Nucleus accumbens (tissue), 56 donors: Measurements from ENCODE around the gene MDK.

Experiments used
- DNase-seq, 56 donors: peaks; one replicate each; lab custom pipeline; 2025; lab: John Stamatoyannopoulos, UW

The MDK gene

DNA sequence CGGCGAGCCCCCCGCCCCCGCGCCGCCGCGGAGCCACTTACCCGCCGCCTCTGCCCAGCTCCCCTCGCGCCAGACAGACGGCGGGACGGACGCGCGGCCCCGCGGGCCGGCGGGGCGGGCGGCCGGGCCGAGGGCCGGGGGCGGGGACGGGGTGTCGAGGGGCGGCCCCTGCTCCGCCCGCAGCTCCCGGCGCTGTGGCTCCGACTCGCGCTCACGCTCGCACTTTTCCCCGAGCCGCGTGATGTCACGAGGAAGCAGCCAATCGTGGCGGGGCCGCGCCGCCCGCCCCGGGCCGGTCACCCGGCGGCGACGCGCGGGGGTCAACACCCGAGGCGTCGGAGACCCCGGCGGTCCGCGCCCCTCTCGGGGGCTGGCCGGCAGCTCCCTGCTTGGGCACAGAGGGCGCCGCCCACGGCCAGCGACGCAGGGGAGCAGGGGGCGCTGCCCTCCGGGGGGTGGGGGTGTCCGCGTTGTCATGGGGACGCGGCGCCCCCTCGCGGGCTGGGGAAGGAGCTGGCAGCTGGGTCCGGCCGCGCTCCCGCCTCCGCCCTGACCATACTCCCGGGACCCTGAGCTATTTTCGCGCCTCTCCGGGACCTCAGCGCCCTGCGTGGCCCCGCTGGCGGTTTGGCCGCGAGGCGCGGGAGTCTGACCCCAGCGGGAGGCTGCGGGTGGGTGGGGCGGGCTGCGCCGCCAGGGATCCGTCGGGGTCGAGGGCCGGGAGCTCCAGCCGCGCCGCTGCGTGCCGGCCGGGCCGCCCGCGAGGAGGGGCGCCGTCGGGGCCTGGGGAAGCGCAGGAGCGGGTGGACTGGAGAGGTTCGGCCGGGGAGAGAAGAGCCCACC lies 10.3 kb downstream of the MDK start, which contains the start of gene CHRM4:
Gene CHRM4, minus strand, starts transcription at position 199 of the 843 bp plus-strand sequence. CDS start 5,219 bp downstream, outside the sequence.
- DNase-seq: peak in 25 of 56 donors; percentile 18 to 69 (median 37)

DNA sequence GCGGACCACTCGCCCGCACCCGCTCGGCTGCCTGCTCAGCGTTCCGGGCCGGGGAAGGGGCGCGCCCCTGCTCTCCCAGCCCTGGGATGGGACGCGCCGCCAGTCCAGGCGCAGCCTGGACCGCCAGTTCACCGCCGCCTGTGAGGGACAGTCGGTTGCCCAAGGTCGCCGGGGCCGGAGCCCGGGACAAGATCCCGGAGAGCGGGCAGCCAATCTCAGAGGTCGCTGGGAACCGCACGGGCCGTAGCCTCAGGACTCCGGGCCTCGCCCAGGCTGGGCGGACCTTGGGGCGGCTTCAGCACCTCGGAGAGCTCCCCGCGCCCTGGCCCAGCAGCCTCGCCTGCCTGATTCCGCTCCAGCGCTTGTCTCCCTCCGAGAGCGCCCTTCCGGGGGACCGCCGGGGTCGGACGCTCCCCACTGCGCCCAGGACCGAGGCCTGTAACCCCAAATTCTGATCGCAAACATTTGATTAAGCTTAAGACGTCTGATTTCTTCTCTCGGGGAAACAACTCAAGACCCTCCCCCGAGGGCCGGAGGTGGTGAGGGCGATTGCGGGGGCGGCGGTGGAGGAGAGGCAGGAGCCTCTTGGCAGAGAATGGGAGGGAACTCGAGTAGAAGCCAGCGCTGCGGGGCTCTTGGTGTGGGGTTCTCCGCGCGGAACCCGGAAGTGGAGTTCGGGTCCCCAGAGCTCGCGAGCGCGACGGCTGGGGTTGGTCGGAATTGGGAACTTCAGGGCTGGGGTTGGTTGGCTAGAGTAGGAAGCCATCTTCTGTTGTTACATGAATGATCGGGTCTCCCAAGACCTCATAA lies 11.2 kb downstream of the MDK start:
- DNase-seq: peak in 47 of 56 donors; percentile 9 to 77 (median 50)

DNA sequence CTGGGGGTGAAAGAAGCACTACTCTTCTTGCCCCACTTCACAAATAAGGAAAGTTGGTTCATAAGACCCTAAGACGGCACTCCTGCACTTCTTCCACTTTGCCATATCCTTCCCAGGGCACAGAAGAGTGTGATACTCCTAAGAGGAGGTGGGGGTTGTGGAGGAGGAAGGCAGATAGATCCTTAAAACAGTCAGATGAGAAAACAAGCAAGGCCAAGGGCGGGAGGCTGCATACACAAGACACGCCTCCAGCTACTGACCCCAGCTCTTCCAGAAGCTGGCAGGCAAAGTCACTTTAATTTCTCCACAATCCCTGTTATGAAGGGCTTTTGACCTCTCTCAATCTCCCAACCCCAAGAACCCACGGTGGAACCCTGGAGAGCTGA lies 11.8 kb downstream of the MDK start:
- no peak for DNase-seq

DNA sequence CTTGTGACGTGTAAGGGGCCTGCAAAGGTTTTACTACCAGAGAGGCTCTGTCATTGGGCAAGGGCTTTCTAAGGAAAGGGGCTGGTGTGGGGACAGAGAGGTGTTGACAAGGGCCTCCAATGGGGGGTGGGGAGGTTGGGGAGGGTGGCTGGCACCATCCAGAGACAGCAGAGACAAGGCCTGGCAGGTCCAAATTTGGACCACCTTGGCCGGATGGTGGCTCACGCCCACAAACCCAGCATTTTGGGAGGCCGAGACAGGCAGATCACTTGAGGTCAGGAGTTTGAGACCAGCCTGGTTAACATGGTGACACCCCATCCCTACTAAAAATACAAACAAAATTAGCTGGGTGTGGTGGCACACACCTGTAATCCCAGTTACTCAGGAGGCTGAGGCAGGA lies 12.3 kb downstream of the MDK start:
- DNase-seq: no peak

DNA sequence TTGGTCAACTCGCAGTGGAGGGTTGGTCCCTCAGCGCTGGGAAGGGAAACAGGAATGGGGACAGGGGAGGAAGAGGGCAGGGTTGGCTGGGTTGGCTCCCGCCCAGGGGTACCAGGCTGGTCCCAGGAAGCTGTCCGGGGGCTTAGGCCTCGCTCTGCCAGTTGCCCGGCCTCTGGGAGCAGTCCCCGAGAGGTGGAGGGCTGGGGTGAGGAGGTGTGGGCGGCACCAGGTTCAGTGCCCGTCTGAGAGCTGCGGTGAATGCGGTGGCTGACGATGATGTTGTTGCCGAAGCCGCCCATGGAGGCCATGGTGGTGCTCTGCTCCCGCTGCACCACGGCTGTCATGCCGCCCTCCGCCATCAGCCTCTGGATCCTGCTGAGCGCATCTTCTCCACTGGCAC lies 16.1 kb downstream of the MDK start:
- DNase-seq: no peak

DNA sequence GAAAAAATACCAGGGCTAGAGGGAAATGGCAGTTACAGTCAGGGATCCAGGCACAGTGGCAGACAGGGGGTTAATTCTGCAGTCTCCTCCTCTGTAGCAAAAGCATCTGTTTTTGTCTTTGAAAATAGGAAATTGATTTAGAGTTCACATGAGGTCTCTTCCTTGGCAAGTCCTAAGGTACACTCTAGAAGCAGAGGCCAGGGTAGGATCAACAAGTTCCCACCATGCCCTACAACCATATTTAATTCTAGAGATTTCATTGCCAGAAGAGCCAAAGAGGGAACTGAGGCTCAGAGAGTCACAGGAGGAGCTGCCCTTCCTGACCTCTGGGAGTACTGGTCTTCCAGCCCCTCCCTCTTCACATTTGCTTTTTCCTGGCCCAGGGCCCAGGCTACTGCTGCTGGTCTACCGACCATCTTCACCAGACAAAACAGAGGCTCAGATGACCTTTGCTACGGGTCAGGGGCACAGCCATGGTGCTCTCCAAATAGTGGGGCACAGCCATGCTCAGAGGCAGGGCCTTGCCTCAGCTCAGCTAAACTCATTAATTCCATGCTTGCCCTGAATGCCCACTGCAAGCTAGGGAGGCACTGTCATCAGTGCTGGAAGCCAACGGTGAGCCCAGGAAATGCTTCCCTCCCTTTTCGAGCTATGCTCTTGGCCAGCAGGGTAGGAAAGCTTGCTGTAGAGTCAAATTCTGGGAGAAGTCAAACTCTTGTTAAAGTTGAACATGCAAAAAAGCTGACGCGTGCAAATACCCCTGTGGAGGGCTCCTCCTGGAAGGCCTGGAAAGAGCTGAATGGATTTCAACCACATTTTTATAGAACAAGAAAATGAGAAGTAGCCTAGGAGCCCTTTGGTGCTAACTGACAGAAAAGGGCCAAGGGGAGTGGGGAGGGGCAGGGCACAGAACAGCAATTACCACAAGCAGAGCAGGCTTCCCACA lies 21.8 kb downstream of the MDK start:
- DNase-seq: no peak

DNA sequence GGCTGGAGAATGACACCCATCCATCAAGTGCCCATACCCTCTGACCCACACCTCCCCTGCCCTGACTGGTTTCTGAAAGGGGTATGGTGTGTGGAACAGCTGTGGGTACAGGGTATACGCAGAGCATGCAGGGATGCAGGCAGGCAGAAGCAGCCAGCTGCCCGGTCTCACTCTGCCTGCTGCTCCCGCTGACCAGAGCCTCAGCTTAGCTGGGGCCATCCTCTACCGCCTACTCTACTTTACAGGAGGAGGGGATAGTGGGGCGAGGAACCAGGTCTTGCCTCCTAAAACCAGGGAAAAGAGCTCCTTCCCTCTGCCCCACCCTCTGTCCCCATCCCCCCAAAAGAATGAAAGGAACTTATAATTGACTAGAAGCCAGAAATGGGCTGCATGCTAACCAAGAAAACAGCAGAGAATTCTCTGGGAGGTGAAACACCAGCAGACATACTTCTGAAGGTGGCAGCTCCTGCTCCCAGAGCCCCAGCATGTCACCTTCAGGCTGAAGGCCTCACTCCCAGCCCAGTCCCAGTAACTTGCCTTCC lies 23.1 kb downstream of the MDK start:
- DNase-seq: no peak

DNA sequence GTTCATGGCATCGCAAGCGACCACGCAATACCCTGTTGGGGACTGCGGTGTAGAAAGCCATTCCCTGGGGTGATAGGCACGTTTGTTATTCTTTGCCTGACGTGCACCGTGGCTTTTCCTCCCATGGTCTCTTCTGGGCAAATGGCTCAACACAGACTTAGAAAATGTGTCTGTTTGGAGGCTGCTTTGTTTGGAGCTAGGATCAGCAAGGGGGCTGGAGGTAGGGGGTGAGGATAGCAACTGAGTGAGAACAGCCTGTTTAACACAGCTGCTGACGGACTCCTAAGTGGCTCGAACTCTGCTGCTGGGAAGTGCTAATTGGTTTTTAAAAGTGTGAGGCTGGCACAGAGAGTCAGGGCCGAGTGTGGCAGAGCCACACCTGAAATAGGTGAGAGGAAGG lies 26.2 kb downstream of the MDK start:
- no peak for DNase-seq

DNA sequence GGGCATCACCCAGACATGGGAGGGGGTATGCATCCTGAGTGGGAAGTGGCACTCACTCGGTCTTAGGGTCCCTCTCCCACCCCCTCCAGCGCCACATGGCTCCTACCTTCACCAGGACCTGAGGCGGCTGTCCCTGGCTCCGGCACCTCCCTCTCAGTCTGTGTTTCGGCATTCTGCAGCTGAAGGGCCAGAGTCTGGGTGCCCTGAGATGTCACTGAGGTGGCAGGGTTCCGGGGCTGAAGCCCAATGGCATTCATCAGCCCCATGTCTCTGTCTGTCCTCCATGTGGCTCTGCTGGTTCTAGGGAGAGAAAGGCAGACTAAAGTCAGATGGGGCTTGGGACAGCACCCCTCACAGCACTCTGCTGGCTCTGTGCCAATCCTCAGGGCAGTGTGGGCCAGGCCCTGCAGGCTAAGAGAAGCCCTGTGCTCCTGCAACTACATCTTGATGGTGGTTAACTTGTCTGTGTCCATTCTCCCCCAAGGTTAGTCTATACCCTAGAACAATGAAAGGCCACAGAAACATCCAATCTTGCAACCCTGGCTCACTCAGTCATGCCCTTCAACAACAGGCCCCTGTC lies 27.0 kb downstream of the MDK start:
- no peak for DNase-seq

DNA sequence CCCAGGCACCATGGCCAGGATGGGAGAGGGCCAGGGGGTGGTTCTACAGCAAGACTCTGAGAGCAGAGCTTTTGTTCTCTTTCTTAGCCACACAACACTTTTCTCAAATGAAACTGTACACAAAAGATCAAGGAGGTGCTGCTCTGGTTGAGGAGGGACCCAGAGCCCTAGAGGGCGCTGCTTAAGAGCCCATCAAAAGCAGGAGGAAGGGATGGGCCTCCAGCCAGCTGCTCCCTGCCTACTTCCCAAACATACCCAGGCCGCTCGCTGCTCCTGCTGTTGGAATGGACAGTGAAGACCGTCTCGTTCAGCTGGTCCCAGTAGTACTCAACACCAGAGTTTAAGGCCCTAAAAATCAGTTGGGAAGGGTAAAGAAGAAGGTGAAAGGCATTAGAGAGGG lies 28.6 kb downstream of the MDK start:
- peak in 1 of 56 donors; percentile 17 for DNase-seq

DNA sequence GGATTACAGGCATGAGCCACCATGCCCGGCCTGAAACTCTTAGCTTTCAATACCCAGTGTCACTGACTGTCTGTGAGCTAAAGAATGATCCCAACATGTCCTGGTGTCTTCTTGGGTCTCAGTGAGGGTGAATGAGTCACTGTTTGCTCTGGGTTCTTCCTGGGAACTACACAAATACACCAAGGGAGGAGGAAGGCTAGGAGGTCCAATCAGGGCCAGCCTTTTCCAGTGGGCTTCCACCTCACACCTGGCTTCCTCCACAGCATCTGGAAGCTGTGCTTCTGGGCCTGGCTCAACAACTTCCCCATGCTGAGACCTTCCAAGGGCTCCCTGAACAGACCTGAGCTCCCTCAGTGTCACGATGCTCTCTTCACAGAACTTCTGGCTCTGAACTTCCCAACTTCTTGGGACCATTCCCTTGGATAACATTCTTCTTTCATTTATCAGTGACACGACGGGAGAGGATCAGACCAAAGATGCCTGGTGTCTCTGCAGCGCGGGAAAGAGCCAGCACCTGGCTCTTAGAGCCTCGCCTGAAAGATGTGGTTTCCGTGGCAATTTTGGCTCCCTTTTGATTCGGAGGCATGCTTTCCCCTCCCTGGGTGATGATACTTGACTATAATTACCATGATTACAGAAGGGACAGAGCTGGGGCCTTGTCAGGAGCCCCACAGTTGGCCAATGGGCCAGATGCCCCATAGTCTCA lies 32.4 kb downstream of the MDK start:
- no peak for DNase-seq

DNA sequence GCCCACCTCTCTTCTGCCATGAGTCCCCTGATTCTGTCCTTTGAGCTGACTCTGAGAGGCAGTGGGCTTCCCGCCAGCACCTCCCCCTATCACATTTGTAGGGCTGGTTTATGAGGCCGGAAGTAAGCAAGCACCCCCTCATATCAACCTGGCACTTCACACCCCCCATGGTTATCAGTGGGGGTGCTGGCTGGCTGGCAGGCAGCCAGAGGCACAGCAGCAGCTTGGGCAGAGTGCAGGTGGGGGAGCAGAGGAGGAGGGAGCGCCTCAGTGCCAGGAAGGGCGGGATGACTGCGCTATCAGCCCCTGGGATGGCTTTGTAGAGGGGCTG lies 33.0 kb downstream of the MDK start:
- DNase-seq: no peak

DNA sequence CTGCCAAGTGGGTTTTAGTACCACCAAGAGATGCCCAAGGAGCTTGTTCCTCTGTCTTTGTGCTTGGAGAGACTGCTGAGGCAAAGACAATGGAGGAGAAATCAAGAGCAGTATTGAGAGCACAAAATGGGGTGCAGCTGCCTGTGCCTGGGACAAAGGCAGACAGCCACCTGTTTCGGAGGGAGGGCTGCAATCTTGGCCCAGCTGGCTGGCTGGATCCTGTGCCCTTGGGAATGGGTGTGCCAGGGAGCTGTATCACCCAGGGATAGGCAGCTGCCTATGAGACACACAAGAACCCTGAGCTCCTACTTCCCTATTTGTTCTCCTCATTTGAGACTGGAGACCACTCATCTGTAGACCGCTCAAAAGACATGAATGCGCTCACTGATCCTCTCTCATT lies 33.4 kb downstream of the MDK start:
- DNase-seq: no peak

DNA sequence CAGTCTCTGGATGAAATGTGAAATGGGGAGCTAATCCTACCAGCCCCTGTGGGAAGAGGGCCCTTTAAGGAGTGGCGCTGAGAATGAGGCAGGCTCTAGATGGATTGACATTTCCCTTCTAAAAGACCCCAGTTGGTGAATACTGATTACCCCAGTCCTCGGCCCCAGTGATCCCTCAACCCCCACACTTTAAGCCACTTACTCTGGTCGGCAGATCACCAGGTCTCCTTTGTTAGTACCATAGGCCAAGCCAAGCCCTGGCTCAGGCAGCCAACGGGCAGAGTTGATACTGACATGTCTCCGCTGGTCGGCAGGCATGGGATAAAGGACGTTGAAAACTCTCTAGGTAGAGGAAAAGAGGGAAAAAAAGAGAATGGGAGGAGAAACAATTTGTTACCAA lies 36.2 kb downstream of the MDK start:
- DNase-seq: no peak

DNA sequence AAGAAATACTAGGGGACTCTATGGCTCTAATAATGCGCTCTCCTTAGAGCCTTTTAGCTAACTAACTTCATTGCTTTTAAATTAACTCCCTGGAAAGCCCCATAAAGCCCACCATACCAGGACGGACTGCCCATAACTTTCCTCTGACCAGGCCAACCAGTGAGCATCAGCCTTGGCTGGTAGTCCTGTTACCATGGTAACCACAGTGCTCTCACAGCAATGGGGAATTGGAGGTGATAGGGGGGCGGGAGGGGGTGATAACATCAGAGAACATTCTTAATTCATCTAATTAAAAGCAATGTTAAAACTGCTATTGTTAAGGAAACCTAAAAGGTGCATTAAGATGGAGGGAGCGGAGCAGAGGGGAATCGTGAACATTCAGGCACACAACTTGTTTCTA lies 37.3 kb downstream of the MDK start:
- DNase-seq: no peak

DNA sequence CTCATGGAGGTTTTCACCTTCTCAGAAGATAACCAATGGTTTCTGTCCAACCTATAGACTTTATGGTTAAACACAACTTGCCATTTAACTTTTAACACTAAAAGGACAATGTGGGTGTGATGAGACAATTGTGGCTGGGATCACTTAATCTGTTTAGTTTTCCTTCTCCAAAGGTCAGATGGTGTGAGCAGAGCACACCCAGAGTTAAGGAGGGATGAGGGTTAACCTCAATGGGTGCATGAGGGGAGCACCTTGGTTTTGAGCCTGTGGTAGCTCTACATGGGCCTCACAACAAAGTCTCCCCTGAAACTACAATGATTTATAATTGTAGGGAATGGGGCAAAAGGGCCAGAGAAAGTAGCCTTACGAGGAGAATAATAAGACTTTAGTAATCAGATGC lies 39.0 kb downstream of the MDK start:
- DNase-seq: no peak

DNA sequence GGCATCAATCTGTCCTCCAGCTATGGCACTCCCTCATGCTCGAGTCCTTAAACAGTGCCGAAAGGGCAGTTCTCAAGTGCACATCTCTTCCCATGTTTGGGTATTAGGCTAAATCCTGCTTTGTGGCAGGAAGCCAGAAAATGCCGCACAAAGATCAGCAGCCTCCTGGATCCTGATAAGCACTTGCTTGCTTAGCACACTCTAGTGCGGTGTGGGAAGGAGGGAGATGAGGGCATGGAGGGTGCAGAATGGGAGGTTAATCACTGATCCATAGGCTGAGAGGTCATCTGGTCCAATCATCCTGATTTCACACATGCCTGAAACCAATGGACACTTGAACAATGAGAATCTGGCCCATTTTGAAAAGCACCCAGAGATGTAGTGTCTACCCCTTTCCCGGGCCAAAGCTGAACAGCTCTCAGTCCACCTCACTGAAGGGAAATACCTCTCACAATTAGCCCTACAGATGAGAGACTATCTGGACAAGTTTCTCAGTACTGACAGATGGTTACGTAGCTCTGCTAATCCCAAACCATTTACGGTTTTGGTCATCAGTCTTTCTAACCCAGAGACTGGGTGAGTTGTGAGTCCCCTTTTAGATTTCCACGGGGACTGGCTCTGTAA lies 39.9 kb downstream of the MDK start:
- DNase-seq: no peak

DNA sequence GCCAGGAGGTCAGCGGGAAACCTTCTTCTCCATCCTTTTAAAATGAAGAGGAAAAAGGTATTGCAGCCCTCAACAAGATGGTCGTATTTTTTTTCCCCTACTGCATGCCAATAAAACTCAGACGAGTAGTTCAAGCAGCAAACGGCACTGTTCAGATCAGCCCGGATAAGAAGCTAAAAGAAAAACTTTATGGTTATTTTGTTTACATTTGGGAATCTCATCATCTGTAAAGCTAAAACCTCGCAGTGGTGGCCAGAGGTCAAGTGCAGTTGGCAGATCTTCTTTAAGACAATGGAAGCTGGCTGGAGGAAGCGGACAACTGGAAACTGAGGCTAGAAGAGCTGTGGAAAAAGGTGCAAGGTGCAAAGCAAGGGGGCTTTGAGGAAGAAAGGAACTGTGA lies 41.1 kb downstream of the MDK start:
- no peak for DNase-seq
